ENCODE measurements around the gene ZNF334.

The ZNF334 gene

DNA sequence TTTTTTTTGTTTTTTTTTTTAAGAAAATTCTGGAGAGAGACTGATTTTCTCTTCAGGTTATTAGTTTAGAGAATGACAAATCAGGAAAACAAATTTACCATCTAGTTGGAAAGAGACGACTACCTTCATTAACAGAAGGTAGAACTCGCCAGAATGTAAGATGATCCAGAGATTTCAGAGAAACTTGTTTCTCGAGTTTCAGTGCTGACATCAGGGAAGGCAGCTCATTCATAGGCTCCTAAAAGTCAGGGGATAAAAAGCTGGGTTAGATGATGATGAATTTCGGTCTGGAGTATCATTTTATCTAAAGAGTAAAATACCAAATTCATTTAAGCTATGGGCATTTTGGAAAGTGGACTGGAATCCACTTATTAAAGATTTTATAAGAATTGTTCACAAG, 27.9 kb downstream of the ZNF334 start:
- DNase-seq (ENCODE audit: low read depth): no peak

DNA sequence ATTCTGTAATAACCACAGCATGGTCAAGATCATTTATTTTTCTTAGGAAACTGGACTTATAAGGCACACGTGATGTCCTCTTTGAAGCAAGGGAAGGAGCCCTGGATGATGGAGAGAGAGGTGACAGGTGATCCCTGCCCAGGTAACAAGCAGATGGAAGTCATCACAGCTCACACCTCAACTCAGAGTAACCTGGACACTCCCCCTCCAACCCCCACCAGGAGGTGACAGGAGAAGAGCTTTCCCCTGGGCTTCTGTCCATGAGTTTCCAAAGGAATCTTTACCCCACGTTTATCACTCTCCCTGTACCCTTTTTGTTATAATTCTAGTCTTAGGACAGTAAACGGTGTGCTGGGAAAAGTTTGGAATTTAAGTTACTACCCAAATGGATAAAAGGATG, 28.4 kb downstream of the ZNF334 start:
- DNase-seq (ENCODE audit: low read depth): no peak

DNA sequence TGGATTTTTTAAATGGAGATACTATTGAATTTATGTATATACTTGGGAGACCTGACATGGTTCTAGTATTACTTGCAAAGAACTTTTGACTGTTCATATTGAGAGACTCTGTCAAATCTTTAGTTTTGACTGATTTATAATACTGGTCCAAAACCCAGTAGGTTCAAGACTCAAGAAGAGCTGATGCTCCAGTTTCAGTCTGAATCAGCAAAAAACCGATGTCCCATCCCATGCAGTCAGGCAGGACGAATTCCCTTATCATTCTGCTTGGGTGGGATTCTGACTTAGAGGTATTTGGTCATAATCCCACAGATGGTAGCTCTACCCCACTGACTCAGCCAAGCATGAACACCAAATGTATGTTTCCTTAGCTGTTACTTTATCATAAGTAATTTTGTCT, 29.5 kb downstream of the ZNF334 start:
- no peak for DNase-seq (ENCODE audit: low read depth)

DNA sequence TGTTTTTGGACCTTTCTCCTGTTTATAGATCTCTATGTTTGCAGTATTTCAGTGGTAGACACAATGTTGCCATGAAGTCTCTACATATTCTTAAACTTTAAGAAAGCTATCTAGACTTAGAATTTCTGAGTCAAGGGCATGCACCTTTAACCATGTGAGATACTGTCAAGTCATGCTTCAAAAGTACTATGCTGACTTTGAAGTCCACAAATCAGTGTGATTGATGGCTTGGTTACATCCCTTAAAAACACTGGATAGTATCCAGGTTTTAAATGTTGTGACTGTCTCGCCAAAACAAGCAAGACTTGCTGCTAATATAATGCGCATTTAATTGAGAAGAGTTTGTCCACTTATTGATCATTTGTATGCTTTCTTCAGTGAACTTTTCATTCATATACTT, 30.5 kb downstream of the ZNF334 start:
- DNase-seq (ENCODE audit: low read depth): no peak

DNA sequence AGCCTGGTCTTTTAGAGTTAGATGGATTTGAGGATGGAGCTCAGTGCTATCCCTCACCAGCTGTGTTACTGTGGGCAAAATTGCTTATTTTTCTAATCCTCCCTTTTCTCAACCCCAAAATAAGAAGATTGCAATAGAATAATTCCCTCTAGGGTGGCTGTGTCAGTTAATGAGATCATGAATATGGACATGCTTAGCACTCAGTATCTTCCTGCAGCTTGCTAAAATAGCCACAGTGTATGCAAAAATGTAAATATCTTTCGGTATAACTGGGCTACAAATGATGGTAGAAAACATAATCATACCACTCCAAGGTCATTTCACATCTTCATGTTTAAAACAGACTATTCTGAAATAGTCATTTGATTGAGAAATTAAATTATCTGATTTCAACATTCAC, 35.7 kb downstream of the ZNF334 start:
- no peak for DNase-seq (ENCODE audit: low read depth)

DNA sequence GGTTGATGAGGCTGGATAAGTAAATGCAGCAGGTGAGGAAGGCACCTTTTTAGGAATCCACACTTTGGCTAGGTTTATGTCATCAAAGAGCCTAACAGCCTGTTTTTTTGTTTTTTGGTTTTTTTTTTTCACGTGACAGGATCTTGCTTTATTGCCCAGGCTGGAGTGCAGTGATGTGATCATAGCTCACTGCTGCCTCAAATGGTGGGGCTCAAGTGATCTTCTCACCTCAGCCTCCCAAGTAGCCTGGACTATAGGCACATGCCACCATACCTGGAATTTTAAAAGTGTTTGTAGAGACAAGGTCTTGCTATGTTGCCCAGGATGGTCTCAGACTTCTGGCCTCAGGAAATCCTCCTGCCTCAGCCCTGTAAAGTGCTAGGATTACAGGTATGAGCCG, 36.1 kb downstream of the ZNF334 start:
- DNase-seq (ENCODE audit: low read depth): no peak

DNA sequence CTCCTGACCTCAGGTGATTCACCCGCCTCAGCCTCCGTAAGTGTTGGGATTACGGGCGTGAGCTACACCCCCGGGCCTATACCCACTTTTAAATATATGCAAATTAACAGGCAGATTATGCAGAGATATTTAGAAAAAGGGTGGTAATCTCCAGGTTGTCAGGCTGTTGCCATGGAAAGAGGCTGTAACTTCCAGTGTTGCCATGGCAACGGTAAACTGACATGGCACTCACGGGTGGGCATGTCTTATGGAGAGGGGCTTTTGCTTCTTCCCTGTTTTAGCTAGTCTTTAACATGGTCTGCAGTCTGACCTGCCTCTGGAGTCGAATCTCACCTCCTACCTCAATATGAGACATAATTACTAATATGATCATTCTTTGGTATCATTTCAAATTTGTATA, 44.9 kb downstream of the ZNF334 start:
- DNase-seq (ENCODE audit: low read depth): no peak

DNA sequence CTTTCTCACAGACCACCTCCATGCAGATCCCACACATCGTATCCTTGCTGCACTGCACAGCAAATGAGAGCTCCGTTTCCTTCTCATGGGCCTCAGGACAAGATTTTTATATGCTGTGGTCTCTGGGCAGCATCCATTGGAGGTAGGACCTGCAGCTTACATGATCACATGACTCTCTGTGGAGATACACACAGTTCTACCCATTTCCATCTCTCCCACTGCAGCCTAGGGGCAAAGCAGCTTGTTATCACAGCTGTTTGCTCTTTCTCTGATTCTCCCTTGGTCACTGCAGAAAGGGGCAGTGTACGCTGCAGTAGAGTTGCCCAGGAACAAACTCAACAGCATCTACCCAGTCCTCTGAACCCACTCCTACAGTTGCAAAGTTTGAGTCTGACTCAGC, 48.9 kb downstream of the ZNF334 start:
- DNase-seq (ENCODE audit: low read depth): no peak

DNA sequence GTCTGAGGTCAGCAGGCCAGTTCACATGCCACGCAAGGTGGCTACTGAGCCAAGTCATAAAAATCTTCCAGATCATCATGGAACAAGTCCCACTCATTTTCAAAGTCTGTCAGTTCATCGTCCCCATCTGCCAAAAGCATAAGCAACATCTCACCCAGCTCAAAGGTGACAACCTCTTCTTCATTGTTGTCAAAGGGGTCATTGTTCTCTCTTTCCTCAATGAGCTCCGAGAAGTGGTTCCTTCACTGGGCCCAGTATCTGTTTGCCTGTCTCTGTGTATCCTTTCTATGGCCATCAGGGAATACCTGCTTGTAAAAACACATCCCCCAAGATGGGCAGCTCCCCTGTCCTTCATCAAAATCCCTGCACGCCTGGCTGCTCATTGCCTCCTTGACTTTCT, 49.5 kb downstream of the ZNF334 start:
- DNase-seq (ENCODE audit: low read depth): no peak

DNA sequence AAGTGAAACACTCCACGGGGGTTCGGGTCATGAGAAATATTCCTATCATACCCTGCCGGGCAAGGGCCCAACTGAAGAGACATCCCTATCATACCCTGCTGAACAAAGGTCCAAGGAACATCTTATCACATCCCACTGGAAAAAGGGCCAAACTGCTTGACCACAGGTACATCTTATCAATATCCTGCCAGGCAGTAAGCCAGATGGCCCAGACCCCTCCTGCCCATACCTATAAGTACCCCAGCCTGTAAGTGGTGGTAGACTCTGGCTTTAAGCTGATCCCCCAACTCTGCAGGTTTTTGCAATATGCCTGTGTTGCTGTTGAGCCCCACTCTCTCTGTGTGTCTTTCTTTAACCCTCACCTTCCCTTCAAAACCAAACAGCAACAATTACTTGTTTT, 51.6 kb downstream of the ZNF334 start:
- DNase-seq (ENCODE audit: low read depth): no peak

DNA sequence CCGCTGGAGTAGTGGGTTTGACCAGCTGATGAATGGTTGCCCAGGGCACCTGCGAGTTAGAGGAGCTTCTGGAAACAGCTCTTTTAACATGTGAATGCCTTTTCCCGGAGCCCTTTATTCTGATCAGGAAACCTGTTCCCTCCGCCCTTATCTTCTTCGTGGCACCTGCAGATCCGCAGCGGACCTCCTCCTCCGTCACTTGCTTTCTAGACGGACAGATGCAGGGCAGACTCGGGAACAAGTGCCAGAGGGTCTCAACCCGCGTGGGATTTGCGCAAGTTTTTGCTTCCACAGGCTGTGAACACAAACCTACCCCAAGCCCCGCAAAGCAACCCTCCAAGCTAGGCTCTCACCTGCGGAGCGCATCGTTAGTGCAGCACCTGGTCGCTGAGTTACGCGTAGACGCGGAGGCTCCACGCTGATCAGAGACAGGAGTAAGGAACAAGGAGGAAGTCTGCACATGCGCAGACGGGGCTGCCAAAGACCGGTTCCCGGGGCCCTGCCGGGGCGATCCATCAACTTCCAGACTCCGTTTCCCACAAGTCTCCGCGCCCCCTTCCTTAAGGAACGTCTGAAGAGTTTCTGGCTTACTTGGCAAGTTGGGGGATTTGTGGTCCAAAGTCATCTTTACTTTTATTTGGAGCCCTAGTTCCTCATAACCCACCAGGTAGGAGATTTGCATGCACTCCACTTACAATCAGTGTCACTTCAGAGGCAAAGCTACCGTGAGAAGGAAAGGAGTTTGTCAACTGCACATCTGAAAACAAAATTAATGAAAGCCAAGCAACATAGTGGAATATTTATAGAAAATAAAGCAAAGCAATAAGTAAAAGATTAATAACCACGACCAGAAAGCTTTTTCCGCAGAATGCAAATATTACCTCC, 54.3 kb downstream of the ZNF334 start:
- DNase-seq (ENCODE audit: low read depth): peak; percentile 8

DNA sequence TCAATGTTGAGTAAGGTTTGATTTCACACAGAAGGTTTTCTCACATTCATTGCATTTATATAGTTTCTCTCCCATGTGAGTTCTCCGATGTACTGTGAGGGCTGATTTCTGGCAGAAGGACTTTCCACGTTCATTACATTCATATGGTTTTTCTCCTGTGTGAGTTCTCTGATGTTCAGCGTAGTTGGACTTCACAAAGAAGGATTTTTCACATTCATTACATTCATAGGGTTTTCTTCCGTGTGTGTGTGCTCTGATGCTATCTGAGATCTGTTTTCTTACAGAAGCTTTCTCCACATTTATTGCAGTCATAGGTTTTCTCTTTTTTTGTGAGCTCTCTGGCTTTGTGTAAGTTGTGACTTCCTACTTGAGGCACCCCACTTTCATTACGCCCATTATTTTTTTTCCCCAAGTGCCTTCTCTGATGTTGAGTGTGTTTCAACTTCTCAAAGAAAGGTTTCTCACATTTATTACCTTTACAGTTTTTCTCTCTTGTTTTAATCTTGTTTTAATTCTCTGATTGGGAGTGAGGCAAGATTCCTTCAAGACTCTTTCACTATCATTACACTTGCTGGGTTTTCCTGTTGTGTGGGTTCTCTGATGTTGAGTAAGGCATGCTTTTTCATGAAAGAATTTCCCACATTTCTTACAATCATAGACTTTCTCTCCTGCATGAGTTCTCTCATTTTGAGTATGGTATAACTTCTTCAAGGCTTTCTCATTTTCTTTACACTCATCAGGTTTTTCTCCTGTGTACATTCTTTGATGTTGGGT, 56.9 kb downstream of the ZNF334 start:
- no peak for DNase-seq (ENCODE audit: low read depth)

DNA sequence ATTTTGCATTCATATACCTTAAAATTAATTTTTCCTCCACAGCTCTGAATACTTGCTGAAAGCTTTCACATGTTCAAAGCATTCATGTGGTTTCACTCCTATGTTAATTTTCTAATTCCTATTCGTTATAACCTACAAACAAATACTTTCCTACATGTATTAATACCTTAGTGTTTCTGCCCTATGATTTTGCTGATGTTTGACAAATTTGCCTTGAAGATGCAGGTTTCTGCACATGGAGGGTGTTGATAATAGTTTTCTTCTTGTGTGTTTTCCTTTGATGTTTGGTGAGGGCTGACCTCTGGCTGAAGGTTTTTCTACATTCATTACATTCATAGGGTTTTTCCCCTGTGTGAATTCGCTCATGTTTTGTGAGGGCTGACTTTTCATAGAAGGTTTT, 57.6 kb downstream of the ZNF334 start:
- DNase-seq (ENCODE audit: low read depth): no peak
